ENCODE data around the gene ARRDC2. TPM values are rescaled to one million over a fixed set of nuclear protein-coding genes. Genes with fewer than 3 reads are reported as not detected.

ARRDC2 gene
- total RNA-seq, 6 experiments from 2014 or later: 5.3 to 8.1 (median 7.0) TPM

GRCh38 chr19:18051887-18052286, 43.9 kb downstream of the ARRDC2 start:
- H3K27ac Mint-ChIP-seq: no peak overlapping the region
- no peaks in the 10 kb centered on the region for H3K36me3 Mint-ChIP-seq (ENCODE audit: low read depth)
- H3K4me3 Mint-ChIP-seq: no peak overlapping the region
- DNase-seq: no peak
- no peaks in the 10 kb centered on the region for H3K9me3 Mint-ChIP-seq
- no peaks in the 10 kb centered on the region; the same call in 1 of the 2 replicates for H3K27me3 Mint-ChIP-seq (ENCODE audit: insufficient read depth)
- peaks cover 25% of the 10 kb centered on the region for H3K4me1 Mint-ChIP-seq (ENCODE audit: low read depth)
- TF ChIP-seq CTCF (IDR thresholded peaks at IDR 0.05): no peak

GRCh38 chr19:18053576-18054219, 45.7 kb downstream of the ARRDC2 start:
- no peaks in the 10 kb centered on the region for H3K36me3 Mint-ChIP-seq (ENCODE audit: low read depth)
- peak overlapping the region; percentile 17; the same call in 1 of the 2 replicates for H3K4me3 Mint-ChIP-seq
- no peaks in the 10 kb centered on the region; the same call in 1 of the 2 replicates for H3K27me3 Mint-ChIP-seq (ENCODE audit: insufficient read depth)
- H3K27ac Mint-ChIP-seq: peak overlapping the region; percentile 17; the same call in 1 of the 2 replicates
- no peaks in the 10 kb centered on the region for H3K9me3 Mint-ChIP-seq
- DNase-seq: peak; percentile 56
- H3K4me1 Mint-ChIP-seq (ENCODE audit: low read depth): peaks cover 31% of the 10 kb centered on the region
- no peak for TF ChIP-seq CTCF (IDR thresholded peaks at IDR 0.05)

GRCh38 chr19:18055967-18056366, 48.0 kb downstream of the ARRDC2 start:
- H3K36me3 Mint-ChIP-seq (ENCODE audit: low read depth): no peaks in the 10 kb centered on the region
- no peak for TF ChIP-seq CTCF (IDR thresholded peaks at IDR 0.05)
- DNase-seq: no peak
- H3K4me3 Mint-ChIP-seq: no peak overlapping the region
- H3K9me3 Mint-ChIP-seq: no peaks in the 10 kb centered on the region
- H3K4me1 Mint-ChIP-seq (ENCODE audit: low read depth): peaks cover 25% of the 10 kb centered on the region
- no peak overlapping the region for H3K27ac Mint-ChIP-seq
- H3K27me3 Mint-ChIP-seq (ENCODE audit: insufficient read depth): no peaks in the 10 kb centered on the region; the same call in 1 of the 2 replicates

- TF ChIP-seq CTCF (IDR thresholded peaks at IDR 0.05): no peak
These were observed 49.6 kb downstream of the ARRDC2 start for GRCh38 chr19:18057557-18057956.

GRCh38 chr19:18058208-18059009, 50.4 kb downstream of the ARRDC2 start:
- Mint-ChIP-seq H3K9me3 (no peaks in the 10 kb centered on the region), H3K27me3 (ENCODE audit: insufficient read depth) (peaks cover 3% of the 10 kb centered on the region), H3K4me1 (ENCODE audit: low read depth) (peaks cover 17% of the 10 kb centered on the region), H3K4me3 (peak overlapping the region; percentile 20; the same call in 1 of the 2 replicates), H3K36me3 (ENCODE audit: low read depth) (no peaks in the 10 kb centered on the region), H3K27ac (peak overlapping the region; percentile 57)
- DNase-seq: peak; percentile 55
- peak; percentile 97 for TF ChIP-seq CTCF (IDR thresholded peaks at IDR 0.05)

More at GRCh38 chr19:18057557-18057956, 49.6 kb downstream of the ARRDC2 start:
- Mint-ChIP-seq H3K27ac (no peak overlapping the region), H3K36me3 (ENCODE audit: low read depth) (no peaks in the 10 kb centered on the region), H3K9me3 (no peaks in the 10 kb centered on the region), H3K4me3 (no peak overlapping the region), H3K4me1 (ENCODE audit: low read depth) (peaks cover 25% of the 10 kb centered on the region), H3K27me3 (ENCODE audit: insufficient read depth) (peaks cover 3% of the 10 kb centered on the region)
- DNase-seq: no peak
